Lower leg skin (tissue), 4 donors: ENCODE measurements around the gene PRSS22. TPM values are rescaled to one million over a fixed set of nuclear protein-coding genes. Genes with fewer than 3 reads are reported as not detected.

Experiments used
- DNase-seq, 2 donors: peaks; one replicate each; pipeline ENCODE4 v3.0.0-alpha.2; 2019; ENCODE audit warnings: low spot score in 2 of 2
- H3K4me3 ChIP-seq: fragments of 200-600 bp; sonication (generic); 2 replicates; pipeline ENCODE4 v1.5.1; 2017; ENCODE audit warnings: mild to moderate bottlenecking, low read depth; ENCODE audit not compliant: poor library complexity, severe bottlenecking
- CTCF ChIP-seq, 3 donors: fragments of 450-650 bp; IDR thresholded peaks; one replicate each; pipeline ENCODE4 v1.5.1; 2016; ENCODE audit warnings: antibody characterized with exemption in 3 of 3, mild to moderate bottlenecking in 3 of 3, moderate library complexity in 2 of 3
- POLR2A ChIP-seq, 2 donors: fragments of 450-650 bp; IDR thresholded peaks; one replicate each; pipeline ENCODE4 v1.6.1; 2016 to 2017; ENCODE audit warnings: antibody characterized with exemption in 2 of 2, mild to moderate bottlenecking in 1 of 2, moderate library complexity in 1 of 2
- WGBS, 2 donors: methylation state at CpG; one replicate each; pipeline ENCODE4 v1.1.5; 2018; 5-methylcytosine and 5-hydroxymethylcytosine counted together
- intact Hi-C: fragments of 100-400 bp; cut with DNase I; formaldehyde crosslinking; loops from one replicate; pipeline ENCODE4 v1.15.0; 2023; ENCODE audit warnings: low total_unique reads
- total RNA-seq, 4 donors: library from RNA; depleted of rRNA; stranded (reverse); fragments of >200 nt; gene quantifications; one replicate each; pipeline ENCODE4 v1.1.0, GENCODE V29; 2016

The PRSS22 gene
- total RNA-seq, 4 donors from 2014 or later = 2.3 to 6.7 (median 4.6) TPM

- no peak overlapping the region for H3K4me3 ChIP-seq
- 92 to 93% methylated on average over 9 of the region's 9 CpGs for WGBS, 2 donors
- no peak for TF ChIP-seq POLR2A (IDR thresholded peaks at IDR 0.05)
- no peak for TF ChIP-seq CTCF (IDR thresholded peaks at IDR 0.05)
- DNase-seq = no peak
- intact Hi-C loops = no loop called here
Observed at GRCh38 chr16:2902337-2903130, 44.6 kb upstream of the PRSS22 start.

- intact Hi-C loops = no loop called here
- TF ChIP-seq CTCF (IDR thresholded peaks at IDR 0.05) = no peak
- TF ChIP-seq POLR2A (IDR thresholded peaks at IDR 0.05) = no peak
- no peak overlapping the region for H3K4me3 ChIP-seq
- DNase-seq = no peak
- 95 to 96% methylated on average over 13 to 15 of the region's 15 CpGs for WGBS, 2 donors
Observed at GRCh38 chr16:2900526-2901075, 42.6 kb upstream of the PRSS22 start.

GRCh38 chr16:2899564-2900072 lies 41.6 kb upstream of the PRSS22 start:
- 89 to 90% methylated on average over 13 of the region's 13 CpGs for WGBS, 2 donors
- TF ChIP-seq CTCF (IDR thresholded peaks at IDR 0.05) (no peak), POLR2A (IDR thresholded peaks at IDR 0.05) (no peak)
- DNase-seq = no peak
- no peak overlapping the region for H3K4me3 ChIP-seq
- intact Hi-C loops = no loop called here

- no peak for DNase-seq
- intact Hi-C loops = no loop called here
- no peak overlapping the region for H3K4me3 ChIP-seq
- 88 to 96% methylated on average over 9 to 10 of the region's 10 CpGs for WGBS, 2 donors
- no peak for TF ChIP-seq POLR2A (IDR thresholded peaks at IDR 0.05)
- TF ChIP-seq CTCF (IDR thresholded peaks at IDR 0.05) = no peak
Observed at GRCh38 chr16:2898831-2899563, 41.0 kb upstream of the PRSS22 start.

GRCh38 chr16:2897110-2897509 lies 39.1 kb upstream of the PRSS22 start:
- no peak overlapping the region for H3K4me3 ChIP-seq
- intact Hi-C loops = no loop called here
- DNase-seq = no peak
- 84 to 85% methylated on average over 7 of the region's 7 CpGs for WGBS, 2 donors
- TF ChIP-seq POLR2A (IDR thresholded peaks at IDR 0.05) (no peak), CTCF (IDR thresholded peaks at IDR 0.05) (no peak)
